Fibroblast of mammary gland (primary cell): ENCODE results near the gene COL27A1.

Experiments
- DNase-seq: peaks from one replicate; pipeline ENCODE4 v3.0.0-alpha.2; 2010; ENCODE audit warnings: low read depth
- H3K4me3 ChIP-seq: 2 replicates; pipeline ENCODE4 v1.5.1; 2011; ENCODE audit warnings: low read depth, mild to moderate bottlenecking, low read length, moderate library complexity; ENCODE audit not compliant: control insufficient read depth
- TF ChIP-seq, protein P1 (sequence below): conservative IDR thresholded peaks from 2 replicates; pipeline ENCODE4 v1.5.1; 2011; ENCODE audit warnings: low read depth, low read length, inconsistent platforms; ENCODE audit not compliant: control insufficient read depth, insufficient read depth

Gene COL27A1

DNA sequence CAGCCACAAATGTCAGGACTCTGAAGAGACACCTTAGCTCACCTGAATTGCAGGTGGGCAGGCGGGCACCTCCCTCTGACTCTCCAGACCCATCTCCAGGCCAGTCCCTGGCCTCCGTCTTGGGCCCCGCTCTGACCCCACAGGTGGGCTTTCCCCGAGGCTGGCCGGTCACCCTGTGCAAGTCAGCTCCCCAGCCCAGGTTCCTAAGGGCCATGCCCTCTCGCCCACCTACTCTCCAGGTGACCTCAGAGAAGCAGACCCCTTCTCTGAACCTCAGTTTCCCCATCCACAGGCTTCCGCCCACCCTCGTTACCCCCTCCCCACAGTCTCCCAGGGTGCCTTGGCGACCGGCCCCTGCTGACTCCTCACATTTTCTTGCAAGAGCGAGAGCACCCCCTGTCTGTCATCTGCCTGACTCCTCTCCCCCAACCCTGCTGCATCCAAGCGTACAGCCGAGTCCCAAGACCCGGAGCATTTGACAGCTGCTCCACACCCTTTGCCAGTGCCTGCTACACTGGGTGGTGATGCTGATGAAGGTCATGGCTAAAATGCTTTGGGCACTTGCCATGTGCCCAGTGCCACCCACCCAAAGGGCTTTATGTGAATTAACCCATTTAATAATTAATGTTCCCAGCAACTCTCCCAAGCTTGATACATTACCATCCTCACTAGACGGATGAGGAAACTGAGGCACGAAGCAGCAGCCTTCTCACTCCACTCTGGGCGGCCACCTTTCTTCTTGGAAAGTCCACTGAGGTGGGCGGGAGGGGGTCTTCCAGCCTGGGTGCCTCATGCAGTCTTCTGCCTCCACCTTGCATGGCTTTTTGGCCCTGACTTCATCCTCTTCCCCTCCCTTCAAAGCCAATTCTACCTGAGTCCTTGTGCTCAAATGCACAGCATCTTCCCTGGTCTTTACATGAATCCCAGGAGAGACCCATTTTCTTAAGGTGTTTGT is 116.5 kb downstream of the COL27A1 start:
- TF ChIP-seq, protein P1, sequence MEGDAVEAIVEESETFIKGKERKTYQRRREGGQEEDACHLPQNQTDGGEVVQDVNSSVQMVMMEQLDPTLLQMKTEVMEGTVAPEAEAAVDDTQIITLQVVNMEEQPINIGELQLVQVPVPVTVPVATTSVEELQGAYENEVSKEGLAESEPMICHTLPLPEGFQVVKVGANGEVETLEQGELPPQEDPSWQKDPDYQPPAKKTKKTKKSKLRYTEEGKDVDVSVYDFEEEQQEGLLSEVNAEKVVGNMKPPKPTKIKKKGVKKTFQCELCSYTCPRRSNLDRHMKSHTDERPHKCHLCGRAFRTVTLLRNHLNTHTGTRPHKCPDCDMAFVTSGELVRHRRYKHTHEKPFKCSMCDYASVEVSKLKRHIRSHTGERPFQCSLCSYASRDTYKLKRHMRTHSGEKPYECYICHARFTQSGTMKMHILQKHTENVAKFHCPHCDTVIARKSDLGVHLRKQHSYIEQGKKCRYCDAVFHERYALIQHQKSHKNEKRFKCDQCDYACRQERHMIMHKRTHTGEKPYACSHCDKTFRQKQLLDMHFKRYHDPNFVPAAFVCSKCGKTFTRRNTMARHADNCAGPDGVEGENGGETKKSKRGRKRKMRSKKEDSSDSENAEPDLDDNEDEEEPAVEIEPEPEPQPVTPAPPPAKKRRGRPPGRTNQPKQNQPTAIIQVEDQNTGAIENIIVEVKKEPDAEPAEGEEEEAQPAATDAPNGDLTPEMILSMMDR, result peak; percentile 35
- no peak overlapping the region for H3K4me3 ChIP-seq
- peak; percentile 50 for DNase-seq

DNA sequence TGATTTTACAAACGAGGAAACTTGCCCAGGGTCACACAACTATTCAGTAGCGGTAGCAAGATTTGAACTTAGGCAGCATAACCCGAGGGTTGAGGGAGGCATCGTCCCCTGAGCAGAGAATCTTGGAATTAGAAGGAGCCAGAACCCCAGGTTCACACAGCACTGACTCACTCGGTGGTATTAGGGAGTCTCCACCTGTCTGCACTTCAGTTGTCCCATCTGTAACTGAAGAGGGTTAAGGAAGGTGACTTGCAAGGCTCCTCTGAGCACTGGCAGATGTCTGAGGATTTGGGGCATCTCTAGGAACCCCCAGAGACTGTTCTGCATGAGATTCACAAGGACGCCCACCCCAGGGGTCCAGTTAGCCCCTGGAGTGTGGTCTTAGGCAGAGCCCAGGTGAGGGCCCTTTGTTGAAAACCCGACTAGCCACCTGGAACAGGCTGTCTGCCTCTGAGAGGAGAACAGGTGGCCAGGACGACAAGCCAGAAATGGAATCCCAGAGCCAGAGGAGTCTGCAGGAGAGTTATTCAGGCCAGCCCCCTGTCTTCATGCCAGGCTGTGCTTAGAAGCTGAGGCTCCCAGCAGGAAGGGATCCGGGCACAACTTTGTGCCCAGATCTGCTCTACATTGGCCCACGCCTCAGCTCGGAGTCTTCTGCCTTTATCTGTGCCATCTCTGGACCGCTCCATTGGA is 117.5 kb downstream of the COL27A1 start:
- DNase-seq, result no peak
- no peak overlapping the region for H3K4me3 ChIP-seq
- TF ChIP-seq, protein P1, result no peak

DNA sequence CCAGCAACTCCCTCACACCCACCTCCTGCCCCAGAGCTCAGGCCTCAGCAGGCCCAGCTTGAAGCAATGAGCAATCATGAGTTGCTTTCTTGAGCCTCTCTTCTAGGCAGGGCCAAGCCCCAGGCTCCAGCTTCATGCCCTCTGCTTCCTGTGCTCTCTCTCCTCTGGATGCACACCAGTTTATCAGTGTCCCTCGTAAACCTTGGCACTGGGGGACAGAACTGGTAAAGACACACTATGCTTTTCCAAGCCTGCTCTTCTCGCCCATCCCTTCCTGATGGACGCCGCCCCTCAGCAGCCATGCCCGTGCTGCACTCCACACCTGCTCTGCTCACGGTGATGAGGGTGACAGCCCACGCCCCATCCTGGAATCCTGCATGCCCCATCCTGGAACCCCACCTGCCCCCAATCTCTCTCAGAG is 118.1 kb downstream of the COL27A1 start:
- TF ChIP-seq, protein P1, result no peak
- no peak overlapping the region for H3K4me3 ChIP-seq

GRCh38 chr9:114274217-114274616 is 118.9 kb downstream of the COL27A1 start:
- TF ChIP-seq, protein P1, result no peak
- no peak overlapping the region for H3K4me3 ChIP-seq
- DNase-seq, result no peak

More for the DNA sequence above, 118.1 kb downstream of the COL27A1 start:
- DNase-seq, result no peak

DNA sequence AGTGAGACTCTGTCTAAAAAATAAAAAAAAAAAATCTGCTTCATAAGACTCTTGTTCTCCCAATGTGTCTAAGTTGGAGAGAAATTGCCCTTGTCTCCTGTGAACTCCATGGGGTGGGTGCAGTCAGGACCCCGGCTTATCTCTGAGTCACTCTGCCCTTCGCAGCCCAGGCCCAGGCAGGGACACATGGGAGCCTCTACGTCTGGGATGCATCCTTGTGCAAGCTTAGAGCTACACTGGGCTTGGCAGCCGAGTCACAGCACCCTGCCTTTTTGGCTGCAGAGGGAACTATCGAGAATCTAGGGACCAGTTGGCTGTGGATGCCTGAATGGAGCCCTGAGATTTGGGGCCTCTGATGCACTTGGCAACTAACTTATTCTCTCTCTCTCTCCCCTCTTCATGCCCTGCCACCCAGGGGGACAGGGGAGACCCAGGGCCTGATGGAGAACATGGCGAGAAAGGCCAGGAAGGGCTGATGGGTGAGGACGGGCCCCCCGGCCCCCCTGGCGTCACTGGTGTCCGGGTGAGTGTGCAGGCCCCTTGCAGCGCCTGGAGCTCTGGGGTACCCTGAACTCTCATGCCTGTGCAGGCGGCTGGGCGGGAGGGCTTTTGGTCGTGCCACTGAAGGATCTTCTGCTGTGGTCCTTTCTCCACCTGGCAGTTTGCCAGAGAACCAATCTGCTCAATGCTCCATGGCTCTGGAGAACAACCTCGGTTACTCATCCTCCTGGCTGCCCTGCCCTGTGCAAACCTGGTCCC is 120.1 kb downstream of the COL27A1 start:
- TF ChIP-seq, protein P1, result no peak
- H3K4me3 ChIP-seq, result no peak overlapping the region
- DNase-seq, result peak; percentile 45
